Fibroblast of gingiva (primary cell): ENCODE measurements around the gene LAMTOR3.

Experiments
- DNase-seq: peaks from one replicate; pipeline ENCODE4 v3.0.0-alpha.2; 2011; ENCODE audit warnings: low read depth

LAMTOR3 gene

GRCh38 chr4:99861120-99861905, 32.9 kb downstream of the LAMTOR3 start:
- no peak for DNase-seq

DNA sequence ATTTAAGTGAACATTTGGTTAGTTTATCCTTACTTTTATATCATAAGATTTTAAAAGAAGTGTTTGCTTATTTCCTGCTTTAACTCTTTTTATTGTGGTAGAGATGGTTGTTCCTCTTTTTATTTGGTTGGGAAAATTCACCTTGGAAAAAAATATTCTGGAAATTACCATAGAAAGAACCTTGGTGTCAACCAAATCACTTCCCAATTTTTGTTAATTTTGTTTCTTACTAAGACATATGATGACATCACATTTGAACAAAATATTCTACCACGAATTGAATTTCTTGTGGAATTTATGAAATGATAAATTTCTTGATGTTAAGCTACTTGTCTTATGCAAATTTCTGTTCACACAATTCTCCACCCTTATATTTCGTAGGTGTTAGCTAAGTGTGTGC, 33.7 kb downstream of the LAMTOR3 start:
- no peak for DNase-seq

GRCh38 chr4:99859618-99860017, 34.6 kb downstream of the LAMTOR3 start:
- DNase-seq: no peak

DNA sequence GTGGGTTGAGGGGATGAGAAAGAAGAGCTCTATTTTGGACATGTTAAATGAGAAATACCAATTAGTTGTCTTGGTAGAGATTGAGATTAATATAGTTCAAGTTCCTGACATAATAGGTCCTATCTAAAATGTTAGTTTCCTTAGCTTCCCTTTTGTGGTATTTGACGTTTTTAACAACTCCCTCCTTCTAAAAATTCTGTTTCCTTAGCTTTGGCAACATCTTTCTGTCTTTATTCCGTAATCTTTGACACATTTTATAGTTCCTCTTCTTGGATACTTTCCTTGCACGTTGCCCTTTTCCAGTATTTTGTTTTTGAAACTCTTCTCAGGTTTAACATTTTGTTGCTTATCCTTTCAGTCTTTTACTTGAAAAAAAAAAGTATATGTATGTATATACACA, 36.9 kb downstream of the LAMTOR3 start:
- DNase-seq: no peak

- peak; percentile 46 for DNase-seq
These were observed 38.1 kb downstream of the LAMTOR3 start for GRCh38 chr4:99856166-99856565.

- DNase-seq: no peak
These were observed 38.5 kb downstream of the LAMTOR3 start for GRCh38 chr4:99855678-99856077.

DNA sequence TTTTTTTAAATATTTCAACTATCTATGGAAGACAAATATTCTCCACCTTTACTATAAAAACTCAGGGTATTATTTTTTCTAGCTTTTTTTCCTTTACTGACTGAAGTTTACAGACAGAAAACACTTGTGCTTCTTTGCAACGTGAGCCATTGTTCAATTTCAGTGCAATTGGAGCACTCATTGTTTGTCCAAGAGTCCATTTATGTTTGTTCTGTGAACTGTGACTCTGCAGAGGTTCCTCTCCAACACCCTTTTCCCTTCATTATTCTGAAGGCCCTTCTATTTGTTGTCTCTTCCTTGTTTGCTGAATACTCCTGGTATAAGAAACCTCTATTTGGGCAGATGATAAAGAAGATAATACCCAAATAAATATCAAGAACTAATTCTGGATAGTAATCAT, 40.2 kb downstream of the LAMTOR3 start:
- no peak for DNase-seq

- DNase-seq: no peak
These were observed 41.0 kb downstream of the LAMTOR3 start for GRCh38 chr4:99853190-99853589.

GRCh38 chr4:99852199-99852749, 42.0 kb downstream of the LAMTOR3 start:
- no peak for DNase-seq

DNA sequence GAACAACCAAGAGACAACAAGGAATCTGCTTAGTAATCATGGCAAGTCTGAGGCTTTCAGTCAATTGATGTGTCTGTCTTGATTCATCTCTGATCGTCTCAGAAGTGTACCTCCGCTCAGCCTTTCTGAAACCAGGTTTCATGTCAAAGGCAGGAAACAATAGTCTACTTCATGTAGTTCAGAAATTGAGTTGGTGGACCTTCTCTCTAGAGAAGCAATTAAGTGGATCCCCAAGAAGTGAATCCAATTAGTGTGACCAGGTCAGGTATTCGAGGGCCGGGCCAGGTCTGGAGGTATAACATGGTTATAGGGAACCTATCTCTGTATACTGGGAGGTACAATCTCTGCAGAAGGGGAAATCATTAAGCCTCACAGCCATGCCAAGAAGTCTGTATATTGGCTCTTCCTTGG, 45.6 kb downstream of the LAMTOR3 start:
- DNase-seq: no peak

GRCh38 chr4:99847362-99847976, 46.8 kb downstream of the LAMTOR3 start:
- no peak for DNase-seq

- no peak for DNase-seq
These were observed 47.3 kb downstream of the LAMTOR3 start for GRCh38 chr4:99846891-99847290.

GRCh38 chr4:99845708-99846469, 48.3 kb downstream of the LAMTOR3 start:
- DNase-seq: no peak

GRCh38 chr4:99845179-99845578, 49.0 kb downstream of the LAMTOR3 start:
- no peak for DNase-seq

DNA sequence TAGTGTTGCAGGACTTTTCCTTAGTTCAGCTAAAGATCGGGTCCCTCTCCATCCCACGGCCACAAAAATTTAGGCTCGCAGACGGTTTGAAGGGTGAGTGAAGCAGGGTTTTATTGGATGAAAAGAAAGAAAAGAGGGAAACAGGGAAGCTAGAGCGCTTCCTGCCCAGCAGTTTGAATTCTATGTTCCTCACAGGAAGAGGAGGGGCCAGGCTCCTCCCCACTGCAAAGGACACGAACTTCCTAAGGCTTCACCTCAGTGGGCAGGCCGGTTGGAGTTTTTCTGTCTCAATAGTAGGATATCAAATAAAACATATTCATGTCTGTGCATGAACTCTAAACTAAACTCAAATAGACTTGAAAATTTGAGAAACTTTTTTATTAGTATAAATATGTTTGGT, 50.2 kb downstream of the LAMTOR3 start:
- DNase-seq: no peak

DNA sequence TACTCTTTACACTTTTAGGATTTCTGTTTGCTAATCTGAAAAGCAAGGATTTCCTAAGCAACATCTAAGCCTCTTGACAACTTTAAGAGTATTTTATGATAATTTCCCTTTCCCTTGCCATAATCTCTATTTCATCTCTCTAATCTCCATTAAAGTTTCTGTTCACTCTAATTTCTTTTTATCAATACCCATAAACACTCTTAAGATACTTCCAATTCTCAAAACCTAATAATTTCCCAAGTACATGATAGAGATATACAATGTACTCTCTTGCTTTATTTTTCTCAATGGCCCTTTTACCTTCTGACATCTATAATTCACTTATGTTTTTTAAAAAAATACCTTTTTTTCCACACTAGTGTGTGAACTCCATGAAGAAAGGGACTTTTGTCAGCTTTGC, 50.8 kb downstream of the LAMTOR3 start:
- no peak for DNase-seq

- DNase-seq: no peak
These were observed 53.1 kb downstream of the LAMTOR3 start for GRCh38 chr4:99841129-99841528.

DNA sequence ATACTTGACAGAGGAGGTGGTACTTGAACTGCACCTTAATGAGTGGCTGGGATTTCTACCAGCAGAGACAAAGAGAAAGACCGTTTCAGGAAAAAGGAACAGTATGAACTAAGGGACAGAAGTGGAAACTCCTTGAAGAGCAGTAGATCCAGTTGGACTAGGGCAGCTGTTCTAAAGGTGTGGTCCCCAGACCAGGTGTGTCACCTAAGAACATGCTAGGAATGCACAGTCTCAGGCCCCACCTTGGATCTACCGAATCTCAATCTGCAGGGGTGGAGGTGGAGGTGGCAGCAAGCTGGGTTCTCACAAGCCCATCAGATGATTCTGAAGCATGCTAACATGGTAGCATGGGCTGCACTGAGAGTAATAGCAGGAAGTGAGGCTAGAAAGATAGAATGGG, 55.3 kb downstream of the LAMTOR3 start:
- no peak for DNase-seq

- DNase-seq: no peak
These were observed 58.3 kb downstream of the LAMTOR3 start for GRCh38 chr4:99835942-99836341.

GRCh38 chr4:99834569-99834968, 59.7 kb downstream of the LAMTOR3 start:
- no peak for DNase-seq

GRCh38 chr4:99833756-99834155, 60.5 kb downstream of the LAMTOR3 start:
- DNase-seq: no peak

DNA sequence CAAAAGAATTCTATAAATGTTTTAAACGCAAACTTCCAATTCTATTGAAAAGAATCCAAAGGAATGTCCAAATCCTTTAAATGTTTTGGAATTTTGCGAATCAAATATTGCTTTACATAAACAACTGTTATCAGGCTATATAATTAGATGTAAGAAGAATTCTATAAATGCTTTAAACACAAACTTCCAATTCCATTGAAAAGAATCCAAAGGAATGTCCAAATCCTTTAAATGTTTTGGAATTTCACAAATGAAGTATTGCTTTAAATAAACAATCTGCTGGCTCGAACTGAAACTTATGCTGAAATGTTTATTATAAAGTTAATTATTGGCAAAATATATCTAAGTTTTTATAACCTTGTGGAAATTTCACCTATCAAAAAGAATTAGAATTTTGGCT, 61.5 kb downstream of the LAMTOR3 start:
- peak; percentile 20 for DNase-seq

GRCh38 chr4:99832321-99832720, 61.9 kb downstream of the LAMTOR3 start:
- peak; percentile 9 for DNase-seq
